Stimulated activated CD4-positive, alpha-beta T cell treated with anti-CD3 and anti-CD28 coated beads, Interleukin-1b, Interleukin-23, amount 100 ng/mL, for 1 hour (primary cell): ENCODE data around the gene AUTS2.

Experiments used
- DNase-seq, 2 donors: peaks; one replicate each; pipeline ENCODE4 v3.0.0-alpha.2; 2020; ENCODE audit warnings: low read depth in 2 of 2

AUTS2 gene

DNA sequence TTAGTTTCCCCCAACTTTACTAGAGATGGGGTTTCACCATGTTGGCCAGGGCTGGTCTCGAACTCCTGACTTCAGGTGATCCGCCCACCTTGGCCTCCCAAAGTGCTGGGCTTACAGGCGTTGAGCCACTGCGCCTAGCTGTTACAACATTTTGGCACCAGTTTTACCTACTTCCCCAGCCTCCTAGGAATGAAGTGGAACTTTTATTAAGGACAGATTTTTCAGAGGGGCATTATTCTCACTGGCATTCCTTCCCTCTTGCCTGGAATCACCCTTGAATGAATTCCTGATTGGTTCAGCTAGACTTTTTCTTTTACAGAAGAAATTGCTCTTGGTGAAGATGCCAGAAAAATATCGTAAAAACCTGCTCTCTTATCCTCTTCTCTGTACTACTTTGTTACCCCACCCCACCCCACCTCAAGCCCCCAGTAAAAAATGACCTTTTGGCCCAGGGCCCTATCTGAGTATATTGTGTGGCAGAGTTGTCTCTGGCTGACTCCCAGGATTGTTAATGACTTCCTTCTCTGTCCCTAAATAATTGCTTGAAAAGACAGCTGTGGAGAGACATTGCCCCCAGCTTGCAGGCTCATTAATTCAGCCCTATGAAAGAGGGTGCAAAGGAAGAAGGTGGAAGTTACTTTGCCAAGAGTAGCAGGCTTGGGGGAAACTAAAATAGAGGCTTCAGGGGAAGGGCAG, 189.6 kb downstream of the AUTS2 start:
- no peak for DNase-seq

DNA sequence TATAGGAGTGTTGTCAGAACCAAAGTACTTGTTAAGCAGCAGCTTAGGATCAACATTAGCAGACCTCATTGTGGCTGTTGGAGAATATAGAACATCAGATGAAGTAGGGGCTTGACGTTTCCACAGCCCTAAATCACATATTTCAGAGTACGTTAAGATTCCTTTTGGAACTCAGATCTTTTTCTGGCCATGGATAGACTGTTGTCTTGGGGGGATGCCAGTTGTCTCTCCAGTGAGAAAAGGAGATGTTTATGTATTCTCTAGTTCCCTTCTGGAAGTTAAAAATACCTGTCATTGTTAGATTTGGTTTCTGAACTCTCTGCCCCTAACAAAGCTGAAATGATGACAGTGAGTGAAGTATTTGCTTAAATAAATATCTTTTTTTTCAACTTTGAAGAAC, 191.3 kb downstream of the AUTS2 start:
- no peak for DNase-seq

GRCh38 chr7:69790977-69791724, 192.9 kb downstream of the AUTS2 start:
- no peak for DNase-seq

DNA sequence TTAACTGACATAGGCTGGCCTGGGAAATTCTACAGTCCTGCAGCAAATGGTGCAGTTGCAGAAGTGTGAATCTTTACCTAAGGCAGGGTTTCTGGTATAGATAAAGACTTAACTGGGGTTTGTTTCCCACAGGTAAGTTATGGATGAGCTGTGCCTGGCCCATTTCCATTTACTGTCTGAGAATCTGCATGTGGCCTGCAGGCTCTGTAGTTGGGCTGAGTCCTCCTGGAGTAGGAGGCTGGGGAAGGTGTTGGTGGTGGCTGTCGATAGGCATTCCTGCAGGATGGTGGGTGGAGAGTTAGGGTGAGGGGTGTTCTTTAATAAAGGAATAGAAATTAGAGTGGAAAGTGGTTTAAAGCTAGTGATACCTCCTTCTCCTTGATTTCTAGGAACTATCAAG, 193.5 kb downstream of the AUTS2 start:
- no peak for DNase-seq

- DNase-seq, result no peak
Measured at GRCh38 chr7:69795932-69796331, 197.7 kb downstream of the AUTS2 start.

DNA sequence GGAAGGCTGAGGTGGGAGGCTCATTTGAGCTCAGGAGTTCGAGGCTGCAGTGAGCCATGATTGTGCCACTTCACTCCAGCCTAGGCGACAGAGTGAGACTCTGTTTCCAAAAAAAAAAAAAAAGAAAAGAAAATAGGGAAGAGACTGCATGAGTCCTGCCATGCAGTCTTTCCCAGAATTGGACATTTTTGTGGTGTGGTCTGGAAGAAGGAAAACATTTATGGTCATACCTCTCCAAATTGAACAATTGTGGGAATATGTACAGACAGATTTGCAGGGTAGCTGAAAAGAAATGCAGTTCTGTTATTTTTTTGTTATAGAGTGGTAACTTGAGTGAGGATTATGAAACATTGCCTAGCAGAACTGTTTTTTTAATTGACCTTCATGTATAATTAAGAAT, 198.1 kb downstream of the AUTS2 start:
- no peak for DNase-seq

- no peak for DNase-seq
Measured at GRCh38 chr7:69799048-69799697, 200.9 kb downstream of the AUTS2 start.

GRCh38 chr7:69799990-69800389, 201.7 kb downstream of the AUTS2 start:
- DNase-seq, result no peak

DNA sequence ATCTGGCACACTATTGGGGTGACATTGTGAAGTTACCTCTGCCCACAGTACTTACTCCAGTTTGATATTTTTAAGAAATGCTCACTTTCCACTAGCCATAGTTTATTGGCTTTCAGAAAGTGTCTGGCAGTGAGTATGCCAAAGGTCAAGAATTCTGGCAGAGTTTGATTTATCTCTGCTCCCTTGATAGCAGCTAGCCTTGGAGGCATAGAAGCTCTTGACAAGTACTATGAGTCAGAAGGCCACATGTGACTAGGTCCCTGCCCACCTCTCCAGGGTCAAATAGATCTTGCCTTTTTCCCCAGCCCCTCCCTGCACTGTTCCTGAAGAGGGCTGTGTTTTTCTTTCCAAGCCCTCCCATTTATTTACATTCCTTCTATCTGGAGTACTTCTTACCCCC, 202.2 kb downstream of the AUTS2 start:
- DNase-seq, result no peak

DNA sequence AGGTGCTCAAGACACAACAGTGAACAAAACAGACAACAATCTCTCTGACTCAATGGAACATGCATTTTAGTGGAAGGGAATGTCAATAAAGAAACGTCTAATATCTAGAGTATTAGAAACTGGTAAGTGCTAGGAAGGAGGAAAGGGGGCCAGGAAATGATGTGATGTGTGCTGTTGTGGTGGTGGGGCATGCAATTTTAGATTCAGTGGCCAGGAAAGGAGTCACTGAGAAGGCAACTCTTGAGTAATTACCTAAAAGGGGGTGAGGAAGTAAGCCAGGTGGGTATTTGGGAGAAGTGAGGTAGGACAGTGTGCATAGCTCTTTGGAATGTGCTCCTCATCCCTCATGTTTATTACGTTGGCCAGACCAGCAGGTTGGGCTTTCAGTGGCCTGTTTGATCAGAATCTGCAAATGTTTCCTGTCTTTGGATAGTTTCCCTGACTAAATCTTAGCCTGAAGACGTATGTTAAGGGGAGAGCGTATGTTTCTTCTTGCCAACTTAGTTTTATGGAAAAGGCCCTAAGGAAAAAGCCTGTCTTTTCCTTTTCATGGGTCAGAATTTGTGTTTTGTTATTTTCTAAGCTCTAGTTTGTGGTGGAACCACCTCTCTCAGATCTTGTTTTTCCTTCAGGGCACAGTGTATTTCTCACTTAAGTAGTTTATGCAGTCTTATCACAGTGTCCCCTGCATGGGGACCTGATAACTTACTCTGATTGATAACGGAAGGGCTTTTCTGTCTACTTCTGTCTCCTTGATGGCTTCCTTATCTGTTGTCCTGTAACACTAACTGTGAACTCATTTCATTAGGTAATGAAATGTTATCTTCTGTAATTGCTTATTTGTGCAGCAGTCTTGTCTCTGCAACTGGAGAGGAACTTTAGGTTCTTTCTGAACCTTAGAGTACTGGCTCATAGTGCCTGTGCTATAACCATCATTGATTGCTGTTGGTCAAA, 203.7 kb downstream of the AUTS2 start:
- DNase-seq, result no peak

DNA sequence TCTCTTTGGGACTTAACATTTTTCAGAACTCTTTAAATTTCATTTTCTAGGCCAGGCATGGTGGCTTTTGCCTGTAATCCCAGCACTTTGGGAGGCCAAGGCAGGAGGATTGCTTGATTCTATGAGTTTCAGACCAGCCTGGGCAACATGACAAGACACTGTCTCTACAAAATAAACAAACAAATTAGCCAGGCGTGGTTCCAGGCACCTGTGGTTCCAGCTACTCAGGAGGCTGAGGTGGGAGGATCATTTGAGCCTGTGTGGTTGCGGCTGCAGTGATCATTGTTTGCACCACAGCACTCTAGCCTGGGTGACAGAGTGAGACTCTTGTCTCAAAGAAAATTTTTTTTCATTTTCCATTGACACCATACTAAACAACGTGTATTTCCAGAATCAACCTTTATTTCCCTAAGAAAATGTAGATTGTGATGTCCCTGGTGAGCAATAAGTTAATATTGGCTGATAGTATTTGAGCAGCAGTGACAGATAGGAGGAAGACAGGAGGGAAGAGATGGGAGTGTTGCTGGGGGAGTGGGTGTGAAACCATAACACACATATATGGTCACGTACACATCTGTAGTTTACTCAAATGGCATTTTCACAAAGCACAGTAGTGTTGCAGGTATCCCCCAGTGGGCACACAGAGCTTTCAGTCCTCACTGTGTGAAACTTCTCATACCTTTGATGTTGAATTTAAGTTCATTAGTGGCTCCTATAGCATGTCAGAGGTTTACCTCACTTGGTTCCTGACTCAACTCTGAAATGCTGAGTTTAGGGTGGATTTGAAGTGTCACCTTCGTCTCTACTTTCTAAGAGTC, 205.6 kb downstream of the AUTS2 start:
- no peak for DNase-seq

- no peak for DNase-seq
Measured at GRCh38 chr7:69804962-69805361, 206.7 kb downstream of the AUTS2 start.

DNA sequence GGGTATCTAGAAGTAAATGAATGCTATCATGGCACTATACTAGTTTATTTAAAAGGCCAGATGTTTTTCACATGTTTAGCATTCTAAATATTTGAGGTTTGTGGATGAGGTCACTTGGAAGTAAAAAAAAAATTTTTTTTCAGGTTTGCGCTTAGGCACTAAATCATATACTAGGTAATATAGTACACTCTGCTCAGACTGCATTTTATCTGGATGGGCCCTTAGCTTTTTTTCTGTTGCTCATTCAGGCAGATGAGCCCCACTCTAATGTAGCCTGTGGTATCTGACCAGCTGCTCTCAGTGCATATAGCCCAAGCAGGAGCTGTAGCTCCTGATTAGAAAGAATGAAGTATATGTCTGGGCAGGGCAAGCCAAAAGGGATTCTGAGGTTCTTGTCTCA, 210.1 kb downstream of the AUTS2 start:
- DNase-seq, result no peak

DNA sequence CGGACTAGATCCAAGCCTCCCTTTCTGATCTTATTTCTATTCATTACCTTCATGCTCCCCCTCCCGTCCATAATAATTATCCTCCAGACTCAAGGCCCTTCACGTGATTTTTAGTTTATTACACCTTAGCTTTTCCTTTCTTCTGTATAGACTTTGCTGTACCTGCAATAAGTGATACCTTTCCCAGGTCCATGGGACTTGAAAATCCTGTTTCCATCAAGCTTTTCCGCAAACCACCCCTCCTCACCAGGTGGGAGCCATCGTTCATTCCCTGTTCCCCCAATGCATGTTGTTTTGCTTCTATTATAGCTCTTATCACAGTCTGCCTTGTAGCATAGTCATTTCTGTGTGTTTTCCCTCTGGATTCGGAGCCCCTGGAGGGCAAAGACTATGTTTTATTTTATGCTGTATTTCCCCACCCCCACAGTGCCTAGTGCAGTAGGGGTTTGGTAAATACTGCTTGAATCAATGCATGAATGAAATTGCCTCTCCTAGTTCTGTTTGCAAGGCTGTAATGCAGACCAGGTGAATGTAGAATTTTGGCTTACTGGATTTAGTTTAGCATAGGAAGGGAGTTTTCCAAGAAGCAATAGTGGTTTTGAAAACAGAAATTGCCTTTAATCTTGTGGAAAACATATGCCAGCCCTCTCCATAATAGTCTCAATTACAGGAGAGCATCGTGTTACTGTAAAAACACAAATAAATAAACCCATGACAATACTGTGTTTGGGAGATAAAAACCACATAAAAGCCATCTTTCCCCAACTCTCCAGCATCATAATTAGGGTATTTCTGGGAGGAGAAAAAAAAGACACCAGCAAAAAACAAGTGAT, 213.4 kb downstream of the AUTS2 start:
- no peak for DNase-seq

DNA sequence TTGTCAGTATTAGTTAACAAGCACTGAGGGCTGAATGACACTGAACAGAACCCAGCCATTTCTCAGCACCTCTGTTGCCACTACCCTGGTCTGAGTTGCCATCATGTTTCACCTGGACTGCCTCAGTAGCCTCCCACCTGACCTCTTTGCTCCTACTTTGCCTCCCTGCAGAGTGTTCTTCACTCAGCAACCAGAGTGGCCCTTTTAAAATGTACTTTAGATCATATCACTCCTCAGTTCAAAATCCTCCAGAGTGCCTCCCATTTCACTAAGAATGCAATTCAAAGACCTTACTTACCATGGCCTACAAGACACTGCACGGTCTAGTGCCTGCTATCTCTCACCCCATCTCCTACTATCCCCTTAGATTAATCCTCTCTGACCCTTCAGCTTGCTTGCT, 214.5 kb downstream of the AUTS2 start:
- no peak for DNase-seq

- DNase-seq, result no peak
Measured at GRCh38 chr7:69813637-69814240, 215.5 kb downstream of the AUTS2 start.

DNA sequence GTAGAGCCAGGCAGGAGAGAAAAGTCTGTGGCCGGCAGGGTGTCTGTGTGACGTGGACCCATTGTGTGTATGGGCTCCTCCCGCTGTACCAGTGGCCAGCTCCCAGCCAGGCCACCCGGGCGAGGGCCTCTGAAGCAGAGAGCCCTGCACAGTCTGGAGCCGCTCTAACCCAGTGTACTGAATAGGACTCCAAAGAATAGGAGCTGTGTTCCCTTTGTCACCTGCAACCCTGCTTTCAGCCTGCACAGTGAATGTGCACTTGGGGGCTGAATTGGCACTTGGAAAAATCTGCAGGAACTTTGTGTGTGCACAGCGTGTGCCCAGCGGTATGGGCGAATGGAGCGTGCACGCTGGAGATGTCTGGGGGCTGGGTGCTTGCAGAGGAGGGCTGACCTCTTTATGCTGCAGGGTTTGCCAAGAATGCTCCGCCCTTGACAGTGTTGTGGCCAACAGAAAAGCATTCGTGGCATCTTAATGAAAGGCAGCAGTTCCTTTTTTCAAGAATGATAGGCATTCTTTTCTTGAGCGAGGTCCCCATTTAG, 216.2 kb downstream of the AUTS2 start:
- no peak for DNase-seq

DNA sequence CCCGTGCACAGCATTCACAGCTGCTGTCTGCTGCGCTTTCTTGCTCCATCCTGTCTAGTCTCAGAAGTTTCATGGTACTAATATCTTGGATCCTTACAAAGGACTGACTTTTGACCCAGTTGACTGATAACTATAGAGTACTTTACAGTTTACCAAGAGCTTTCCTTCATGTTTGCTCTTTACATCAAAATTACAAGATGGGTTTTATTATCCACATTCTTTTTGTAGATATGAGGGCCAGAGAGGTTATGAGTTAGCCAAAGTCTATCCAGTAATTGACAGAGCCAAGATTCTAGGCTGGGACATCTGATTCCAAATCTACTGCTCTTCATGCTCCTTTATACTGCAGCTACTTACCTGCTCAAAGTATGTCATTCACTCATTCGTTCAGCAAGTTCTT, 218.2 kb downstream of the AUTS2 start:
- DNase-seq, result no peak

DNA sequence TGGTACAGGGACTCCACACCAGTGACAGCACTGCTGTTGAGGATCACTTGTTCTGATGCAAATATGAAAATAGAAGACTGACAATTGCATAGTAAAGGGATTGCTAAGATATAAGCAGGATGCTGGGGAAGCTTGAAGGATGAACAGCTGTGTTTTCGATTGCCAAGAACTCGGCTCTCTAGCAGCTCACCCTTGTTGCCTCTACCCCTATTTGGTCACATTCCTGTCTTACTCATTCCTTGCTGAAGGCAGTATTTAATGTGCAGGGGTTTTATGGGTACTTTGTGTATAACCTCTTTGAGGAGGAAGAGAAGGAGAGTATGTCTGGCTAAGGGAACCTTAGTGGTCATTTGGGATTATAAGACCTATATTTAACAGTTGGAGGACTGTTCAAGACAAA, 218.8 kb downstream of the AUTS2 start:
- DNase-seq, result no peak
